ENCODE results near the gene WWOX. TPM values are rescaled to one million over a fixed set of nuclear protein-coding genes. Genes with fewer than 3 reads are reported as not detected.

Gene WWOX
- total RNA-seq, 2 donors from 2014 or later: 30.0 to 35.4 TPM

GRCh38 chr16:78235876-78236275, 136.4 kb downstream of the WWOX start:
- Histone ChIP-seq H3K9ac (ENCODE audit: extremely low read depth, low read length, poor library complexity, severe bottlenecking) (no peak overlapping the region), H3K27ac (ENCODE audit: low read depth, low read length) (no peak overlapping the region), H3K36me3 (ENCODE audit: control insufficient read depth, insufficient read depth, low read length) (no peaks in the 10 kb centered on the region), H3K27me3 (ENCODE audit: control insufficient read depth, insufficient read depth, low read length, poor library complexity, severe bottlenecking) (no peaks in the 10 kb centered on the region), H3K9me3 (ENCODE audit: control insufficient read depth, low read length) (no peaks in the 10 kb centered on the region), H3K4me3 (ENCODE audit: low read length) (no peak overlapping the region), H3K4me1 (ENCODE audit: control insufficient read depth, insufficient read depth, low read length) (peaks cover 10% of the 10 kb centered on the region)
- no peak overlapping the region for H3K4me3 Mint-ChIP-seq
- DNase-seq: no peak
- no peak overlapping the region for H3K27ac Mint-ChIP-seq
- peaks cover 19% of the 10 kb centered on the region for H3K4me1 Mint-ChIP-seq
- WGBS, 2 experiments (ENCODE audit: insufficient coverage in 1 of 2, insufficient read length in 1 of 2): 91 to 100% methylated on average over 4 of the region's 4 CpGs
- no peak for TF ChIP-seq CTCF (conservative IDR thresholded peaks at IDR 0.05)
- no peaks in the 10 kb centered on the region for H3K27me3 Mint-ChIP-seq (ENCODE audit: insufficient read depth)
- H3K36me3 Mint-ChIP-seq (ENCODE audit: low read depth): peaks cover 1% of the 10 kb centered on the region
- H3K9me3 Mint-ChIP-seq: no peaks in the 10 kb centered on the region

- Histone ChIP-seq H3K36me3 (ENCODE audit: control insufficient read depth, insufficient read depth, low read length) (no peaks in the 10 kb centered on the region), H3K27ac (ENCODE audit: low read depth, low read length) (no peak overlapping the region), H3K4me1 (ENCODE audit: control insufficient read depth, insufficient read depth, low read length) (peaks cover 15% of the 10 kb centered on the region), H3K27me3 (ENCODE audit: control insufficient read depth, insufficient read depth, low read length, poor library complexity, severe bottlenecking) (no peaks in the 10 kb centered on the region), H3K9ac (ENCODE audit: extremely low read depth, low read length, poor library complexity, severe bottlenecking) (no peak overlapping the region), H3K4me3 (ENCODE audit: low read length) (no peak overlapping the region), H3K9me3 (ENCODE audit: control insufficient read depth, low read length) (no peaks in the 10 kb centered on the region)
- 77 to 100% methylated on average over 1 to 2 of the region's 2 CpGs for WGBS, 2 experiments (ENCODE audit: insufficient coverage in 1 of 2, insufficient read length in 1 of 2)
- no peak overlapping the region for H3K27ac Mint-ChIP-seq
- no peak for DNase-seq
- H3K36me3 Mint-ChIP-seq (ENCODE audit: low read depth): peaks cover 1% of the 10 kb centered on the region
- no peak overlapping the region for H3K4me3 Mint-ChIP-seq
- H3K4me1 Mint-ChIP-seq: peaks cover 21% of the 10 kb centered on the region
- no peak for TF ChIP-seq CTCF (conservative IDR thresholded peaks at IDR 0.05)
- no peaks in the 10 kb centered on the region for H3K27me3 Mint-ChIP-seq (ENCODE audit: insufficient read depth)
- H3K9me3 Mint-ChIP-seq: no peaks in the 10 kb centered on the region
These were observed 138.4 kb downstream of the WWOX start for GRCh38 chr16:78237841-78238240.

- DNase-seq: peak; percentile 73
- H3K4me3 Mint-ChIP-seq: no peak overlapping the region
- Histone ChIP-seq H3K4me1 (ENCODE audit: control insufficient read depth, insufficient read depth, low read length) (peaks cover 19% of the 10 kb centered on the region), H3K9me3 (ENCODE audit: control insufficient read depth, low read length) (no peaks in the 10 kb centered on the region), H3K4me3 (ENCODE audit: low read length) (no peak overlapping the region), H3K9ac (ENCODE audit: extremely low read depth, low read length, poor library complexity, severe bottlenecking) (no peak overlapping the region), H3K27me3 (ENCODE audit: control insufficient read depth, insufficient read depth, low read length, poor library complexity, severe bottlenecking) (no peaks in the 10 kb centered on the region), H3K27ac (ENCODE audit: low read depth, low read length) (no peak overlapping the region), H3K36me3 (ENCODE audit: control insufficient read depth, insufficient read depth, low read length) (no peaks in the 10 kb centered on the region)
- H3K27me3 Mint-ChIP-seq (ENCODE audit: insufficient read depth): peaks cover 4% of the 10 kb centered on the region
- WGBS, 2 experiments (ENCODE audit: insufficient coverage in 1 of 2, insufficient read length in 1 of 2): 83 to 88% methylated on average over 11 to 13 of the region's 13 CpGs
- H3K27ac Mint-ChIP-seq: peak overlapping the region; percentile 53
- peaks cover 1% of the 10 kb centered on the region for H3K36me3 Mint-ChIP-seq (ENCODE audit: low read depth)
- H3K4me1 Mint-ChIP-seq: peaks cover 40% of the 10 kb centered on the region
- H3K9me3 Mint-ChIP-seq: no peaks in the 10 kb centered on the region
- peak; percentile 70 for TF ChIP-seq CTCF (conservative IDR thresholded peaks at IDR 0.05)
These were observed 141.2 kb downstream of the WWOX start for GRCh38 chr16:78240459-78241222.

Data from endodermal cell (in vitro differentiated cells).